AG09309 (cell line): ENCODE data around the gene PAPLN.

ENCODE experiments used
- DNase-seq: peaks from one replicate; pipeline ENCODE4 v3.0.0-alpha.2; 2010; ENCODE audit warnings: low read depth
- H3K4me3 ChIP-seq: 2 replicates; pipeline ENCODE4 v1.5.1; 2011; ENCODE audit warnings: mild to moderate bottlenecking, low read depth, low read length, moderate library complexity; ENCODE audit not compliant: control insufficient read depth
- CTCF ChIP-seq: IDR thresholded peaks from 2 replicates; pipeline ENCODE4 v1.5.1; 2011; ENCODE audit warnings: mild to moderate bottlenecking, low read depth, low read length, inconsistent platforms; ENCODE audit not compliant: insufficient read depth, control insufficient read depth; ENCODE audit errors: missing control alignments

PAPLN gene

DNA sequence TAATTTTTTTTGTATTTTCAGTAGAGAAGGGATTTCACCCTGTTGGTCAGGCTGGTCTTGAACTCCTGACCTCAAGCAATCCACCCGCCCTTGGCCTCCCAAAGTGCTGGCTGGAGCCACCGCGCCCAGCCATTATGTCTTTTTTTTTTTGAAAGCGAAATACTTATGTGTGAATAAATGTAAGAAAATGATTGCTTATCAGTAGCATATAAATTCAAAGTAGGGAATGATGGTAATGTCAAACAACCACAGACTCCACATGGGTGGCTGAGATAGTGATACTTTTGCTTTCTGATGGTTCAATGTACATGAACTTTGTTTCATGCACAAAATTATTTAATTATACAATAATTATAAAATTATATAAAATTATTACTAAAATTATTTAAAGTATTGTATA is 75.8 kb downstream of the PAPLN start:
- no peak for TF ChIP-seq CTCF
- H3K4me3 ChIP-seq = no peak overlapping the region
- no peak for DNase-seq

GRCh38 chr14:73323896-73324399 is 86.6 kb downstream of the PAPLN start:
- no peak for TF ChIP-seq CTCF
- no peak overlapping the region for H3K4me3 ChIP-seq

More at GRCh38 chr14:73323896-73324399, 86.6 kb downstream of the PAPLN start:
- DNase-seq = no peak
